Omental fat pad (tissue), 4 donors: Measurements from ENCODE around the gene GNB5. TPM values are rescaled to one million over a fixed set of nuclear protein-coding genes. Genes with fewer than 3 reads are reported as not detected.

Experiments
- ATAC-seq: fragments of 150-250 bp; one replicate; pipeline ENCODE4 v1.9.1; 2016; ENCODE audit warnings: mild to moderate bottlenecking, moderate library complexity; ENCODE audit not compliant: low FRiP score
- DNase-seq: peaks from one replicate; pipeline ENCODE4 v3.0.0-alpha.2; 2019; ENCODE audit warnings: low spot score
- CTCF ChIP-seq, 3 donors: fragments of 450-650 bp; IDR thresholded peaks; one replicate each; pipeline ENCODE4 v1.5.1; 2016 to 2017; ENCODE audit warnings: antibody characterized with exemption in 3 of 3, mild to moderate bottlenecking in 3 of 3, moderate library complexity in 2 of 3
- total RNA-seq, 4 donors: library from RNA; depleted of rRNA; stranded (reverse); fragments of >200 nt; gene quantifications; one replicate each; pipeline ENCODE4 v1.1.0, GENCODE V29; 2016

GNB5 gene
- total RNA-seq, 4 donors from 2014 or later = 17.2 to 27.1 (median 19.3) TPM

GRCh38 chr15:52162260-52162659 lies 28.9 kb downstream of the GNB5 start:
- no peak for ATAC-seq
- DNase-seq = no peak

GRCh38 chr15:52161406-52161966 lies 29.7 kb downstream of the GNB5 start:
- no peak for ATAC-seq

More at GRCh38 chr15:52162260-52162659, 28.9 kb downstream of the GNB5 start:
- no peak for TF ChIP-seq CTCF (IDR thresholded peaks at IDR 0.05)

GRCh38 chr15:52159645-52160044 lies 31.5 kb downstream of the GNB5 start:
- ATAC-seq (no peak), DNase-seq (no peak)
- TF ChIP-seq CTCF (IDR thresholded peaks at IDR 0.05) = no peak

More at GRCh38 chr15:52161406-52161966, 29.7 kb downstream of the GNB5 start:
- no peak for DNase-seq
- TF ChIP-seq CTCF (IDR thresholded peaks at IDR 0.05) = no peak

- no peak for ATAC-seq
- no peak for TF ChIP-seq CTCF (IDR thresholded peaks at IDR 0.05)
- no peak for DNase-seq
These were observed 33.0 kb downstream of the GNB5 start for GRCh38 chr15:52158084-52158765.

GRCh38 chr15:52155878-52156277 lies 35.3 kb downstream of the GNB5 start:
- ATAC-seq (no peak), DNase-seq (no peak)
- TF ChIP-seq CTCF (IDR thresholded peaks at IDR 0.05) = no peak

GRCh38 chr15:52154896-52155865 lies 36.0 kb downstream of the GNB5 start:
- no peak for ATAC-seq
- no peak for DNase-seq
- TF ChIP-seq CTCF (IDR thresholded peaks at IDR 0.05) = no peak
